DMS53 (cell line): ENCODE measurements around the gene PHF1.
"Not testable (repeated sequence)": the region's sequence is repeated elsewhere in the genome, so short reads cannot be mapped to it uniquely, and the experiment has no call there.

Experiments
- DNase-seq: peaks from one replicate; lab custom pipeline; 2025; lab: John Stamatoyannopoulos, UW

The PHF1 gene

DNA sequence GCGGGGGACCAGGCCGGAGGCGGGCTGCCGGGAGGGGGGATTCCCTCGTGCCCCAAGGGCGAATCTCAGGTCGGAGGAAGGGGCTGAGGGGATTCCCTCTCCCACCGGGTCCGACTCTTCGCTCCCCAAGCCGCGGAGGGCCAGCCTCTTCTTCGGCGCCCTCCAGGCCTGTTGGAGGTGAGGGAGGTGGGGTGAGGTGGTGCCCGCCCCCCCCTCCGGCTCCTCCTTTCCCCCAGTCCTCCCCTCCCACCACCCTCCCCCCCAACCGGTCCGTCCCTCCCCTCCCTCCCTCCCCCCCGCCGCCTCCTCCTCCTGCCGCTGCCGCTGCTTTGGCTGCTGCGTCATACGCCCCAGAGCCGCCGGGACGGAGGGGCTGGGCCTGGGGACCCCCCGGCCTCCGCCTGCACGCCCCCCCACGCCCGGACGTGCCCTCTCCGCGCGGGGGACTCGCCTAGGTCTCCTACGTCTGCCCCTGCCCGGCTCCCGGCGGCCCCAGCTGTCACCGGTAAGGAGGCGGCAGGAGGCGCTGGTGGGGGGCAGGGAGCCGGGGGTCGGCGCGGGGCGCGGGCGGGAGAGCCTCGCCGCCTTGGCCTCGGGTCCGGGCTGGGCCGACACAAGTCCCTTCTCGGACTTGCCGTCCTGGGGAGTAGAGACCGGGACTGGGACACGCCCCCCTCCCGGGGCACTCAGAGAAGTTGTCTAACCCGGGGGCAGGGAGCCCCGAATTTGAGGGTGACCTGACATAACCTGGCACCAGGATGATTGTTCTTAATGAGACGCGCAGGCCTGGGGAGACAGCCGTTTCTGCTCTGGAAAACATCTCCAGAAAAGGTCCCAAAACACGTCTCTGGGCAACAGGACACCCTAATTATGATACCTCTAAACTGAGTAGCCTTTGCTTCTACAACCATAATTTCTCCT, at the start of gene PHF1:
PHF1 (plus strand) TSS at position 304 of the 921 bp plus-strand sequence. CDS start 1,250 bp downstream, outside the sequence.
- peak; percentile 93 for DNase-seq

DNA sequence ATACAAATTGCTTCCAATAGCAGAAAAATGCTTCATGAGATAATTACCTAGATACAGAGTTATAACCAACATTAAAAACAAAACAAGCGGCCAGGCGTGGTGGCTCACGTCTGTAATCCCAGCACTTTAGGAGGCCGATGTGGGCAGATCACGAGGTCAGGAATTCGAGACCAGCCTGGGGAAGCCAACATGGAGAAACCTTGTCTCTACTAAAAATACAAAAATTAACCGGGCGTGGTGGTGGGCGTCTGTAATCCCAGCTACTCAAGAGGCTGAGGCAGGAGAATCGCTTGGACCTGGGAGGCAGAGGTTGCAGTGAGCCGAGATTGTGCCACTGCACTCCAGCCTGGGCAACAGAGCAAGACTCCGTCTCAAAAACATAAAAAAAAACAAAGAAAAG, 47.3 kb upstream of the PHF1 start:
- DNase-seq, result not testable (repeated sequence)

DNA sequence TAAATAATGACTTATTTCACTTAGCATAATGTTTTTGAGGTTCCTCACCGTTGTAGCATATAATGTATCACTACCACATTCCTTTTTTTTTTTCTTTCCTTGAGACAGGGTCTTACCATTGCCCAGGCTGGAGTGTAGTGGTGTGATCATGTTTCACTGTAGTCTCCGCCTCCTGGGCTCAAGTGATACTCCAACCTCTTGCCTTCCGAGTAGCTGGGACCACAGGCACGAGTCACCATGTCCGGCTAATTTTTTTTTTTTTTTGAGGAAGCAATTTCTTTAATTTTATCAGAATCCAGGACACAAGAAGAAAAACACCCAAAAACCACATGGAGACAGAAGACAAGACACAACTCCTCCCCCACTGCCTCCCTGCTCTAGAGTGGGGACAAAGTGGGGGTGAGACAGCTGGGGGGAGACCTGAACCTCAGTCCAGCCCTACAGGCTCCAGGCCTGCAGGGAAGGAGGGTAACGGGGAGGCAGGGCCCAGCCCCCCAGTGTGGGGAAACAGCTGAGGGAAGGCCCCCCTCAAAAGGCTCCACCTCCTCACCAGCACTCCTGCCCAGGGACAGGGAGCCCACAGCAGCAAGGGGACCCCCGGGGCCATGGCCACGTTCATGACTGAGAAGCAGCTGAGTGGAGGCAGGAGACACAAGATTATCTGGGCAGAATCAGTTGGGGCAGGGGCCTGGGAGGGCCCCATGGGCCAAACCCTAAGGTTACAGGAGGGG, 46.2 kb upstream of the PHF1 start:
- peak; percentile 94 for DNase-seq

DNA sequence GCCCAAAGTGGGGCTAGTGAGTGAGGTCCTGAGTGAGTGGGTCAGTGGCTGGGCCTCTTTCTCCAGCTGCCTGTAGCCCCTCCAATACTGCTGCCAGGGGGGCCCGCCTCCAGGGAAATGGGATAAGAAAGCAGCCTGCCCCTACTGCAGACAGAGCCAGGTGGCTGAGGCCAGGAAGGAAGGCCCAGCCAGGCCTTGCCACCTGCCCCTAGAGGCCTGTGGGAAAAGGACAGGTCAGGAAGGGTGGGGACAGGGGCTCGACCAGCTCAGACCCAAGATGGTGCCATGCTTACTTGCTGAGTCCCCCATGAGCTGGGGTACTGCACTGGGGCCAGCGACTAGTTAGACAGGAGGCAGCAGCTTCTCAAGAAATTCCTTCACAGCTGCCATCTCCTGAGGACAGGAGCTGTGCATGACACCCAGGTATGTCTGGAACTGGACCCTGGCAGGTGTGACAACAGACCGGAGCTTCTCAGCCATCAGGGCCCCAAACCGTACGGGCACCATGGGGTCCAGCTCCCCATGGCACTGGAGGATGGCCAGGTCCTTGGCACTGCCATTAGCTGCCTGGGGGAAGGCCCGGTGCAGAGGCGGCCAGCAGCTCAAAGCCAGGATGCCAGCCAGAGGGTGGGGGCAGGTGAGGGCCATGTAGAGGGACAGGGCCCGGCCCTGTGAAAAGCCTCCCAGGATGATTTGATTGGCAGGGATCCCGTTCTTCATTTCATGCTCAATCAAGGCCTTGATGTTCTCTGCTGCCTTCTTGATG, 45.4 kb upstream of the PHF1 start:
- DNase-seq, result peak; percentile 51

DNA sequence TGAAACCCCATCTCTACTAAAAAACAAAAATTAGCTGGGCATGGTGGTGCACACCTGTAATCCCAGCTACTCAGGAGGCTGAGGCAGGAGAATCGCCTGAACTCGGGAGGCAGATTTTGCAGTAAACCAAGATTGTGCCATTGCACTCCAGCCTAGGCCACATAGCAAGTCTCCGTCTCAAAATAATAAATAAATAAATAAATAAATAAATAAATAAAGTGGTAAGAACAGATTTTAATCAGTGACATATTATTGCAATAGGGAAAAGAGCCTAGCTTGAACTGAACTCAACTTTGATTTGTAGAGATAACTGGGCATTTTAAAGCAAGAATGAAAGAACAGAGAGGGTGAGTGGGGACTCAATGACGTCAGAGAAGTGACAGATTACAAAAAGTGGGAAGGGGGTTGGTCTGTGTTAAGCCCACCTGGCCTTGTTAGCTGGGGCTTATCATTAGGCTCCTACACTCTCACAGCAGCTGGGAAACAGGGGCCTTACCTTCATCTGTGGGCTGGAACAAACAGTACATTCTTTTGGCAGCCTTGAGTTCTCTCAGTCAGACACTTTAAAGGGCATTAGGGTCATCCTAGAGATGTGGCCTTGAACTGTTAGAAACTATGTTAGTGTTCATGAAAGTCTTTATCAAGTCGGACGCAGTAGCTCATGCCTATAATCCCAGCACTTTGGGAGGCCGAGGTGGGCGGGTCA, 43.7 kb upstream of the PHF1 start:
- no peak for DNase-seq

DNA sequence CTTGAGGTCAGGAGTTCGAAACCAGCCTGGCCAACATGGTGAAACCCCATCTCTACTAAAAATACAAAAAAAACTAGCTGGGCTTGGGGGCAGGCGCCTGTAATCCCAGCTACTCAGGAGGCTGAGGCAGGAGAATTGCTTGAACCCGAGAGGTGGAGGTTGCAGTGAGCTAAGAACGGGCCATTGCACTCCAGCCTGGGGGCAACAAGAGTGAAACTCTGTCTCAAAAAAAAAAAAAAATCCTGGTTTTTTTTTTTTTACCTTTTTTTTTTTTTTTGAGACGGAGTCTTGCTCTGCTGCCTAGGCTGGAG, 43.1 kb upstream of the PHF1 start:
- DNase-seq, result not testable (repeated sequence)

DNA sequence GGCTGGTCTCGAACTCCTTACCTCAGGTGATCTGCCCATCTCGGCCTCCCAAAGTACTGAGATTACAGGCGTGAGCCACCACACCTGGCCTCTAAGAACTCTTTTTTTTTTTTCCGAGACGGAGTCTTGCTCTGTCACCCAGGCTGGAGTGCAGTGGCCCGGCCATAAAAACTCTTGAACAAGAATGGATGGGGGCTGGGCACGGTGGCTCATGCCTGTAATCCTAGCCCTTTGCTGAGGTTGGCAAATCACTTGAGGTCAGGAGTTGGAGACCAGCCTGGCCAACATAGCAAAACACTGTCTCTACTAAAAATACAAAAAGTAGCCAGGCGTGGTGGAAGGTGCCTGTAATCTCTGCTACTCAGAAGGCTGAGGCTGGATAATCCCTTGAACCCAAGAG, 38.9 kb upstream of the PHF1 start:
- not testable (repeated sequence) for DNase-seq

DNA sequence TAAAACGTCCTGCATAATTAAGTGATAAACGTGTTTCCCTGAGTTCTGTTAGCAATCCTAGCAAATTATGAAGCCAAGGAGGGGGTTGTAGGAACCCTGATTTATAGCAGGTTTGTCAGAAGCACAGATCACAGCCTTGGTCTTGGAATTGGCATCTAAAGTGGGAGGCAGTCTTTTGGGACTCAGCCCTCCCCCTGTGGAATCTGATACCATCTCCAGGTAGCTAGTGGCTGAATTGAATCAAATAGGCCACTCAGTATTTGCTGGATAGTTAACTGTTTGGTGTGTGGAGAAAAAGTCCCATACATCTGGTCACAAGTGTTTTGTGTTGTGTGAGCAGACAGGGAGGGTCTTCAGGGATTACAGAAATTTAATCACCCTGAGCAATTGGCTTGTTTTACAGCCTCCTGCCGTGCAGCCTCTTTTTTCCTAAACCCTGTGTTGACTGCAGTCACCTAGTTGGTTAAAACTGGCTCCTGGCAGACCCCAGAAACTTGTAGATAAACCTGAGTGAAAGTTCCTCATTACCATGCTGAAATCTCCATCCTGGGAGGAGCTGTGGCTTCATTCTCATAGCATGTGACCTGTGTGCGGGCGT, 38.2 kb upstream of the PHF1 start:
- DNase-seq, result no peak

DNA sequence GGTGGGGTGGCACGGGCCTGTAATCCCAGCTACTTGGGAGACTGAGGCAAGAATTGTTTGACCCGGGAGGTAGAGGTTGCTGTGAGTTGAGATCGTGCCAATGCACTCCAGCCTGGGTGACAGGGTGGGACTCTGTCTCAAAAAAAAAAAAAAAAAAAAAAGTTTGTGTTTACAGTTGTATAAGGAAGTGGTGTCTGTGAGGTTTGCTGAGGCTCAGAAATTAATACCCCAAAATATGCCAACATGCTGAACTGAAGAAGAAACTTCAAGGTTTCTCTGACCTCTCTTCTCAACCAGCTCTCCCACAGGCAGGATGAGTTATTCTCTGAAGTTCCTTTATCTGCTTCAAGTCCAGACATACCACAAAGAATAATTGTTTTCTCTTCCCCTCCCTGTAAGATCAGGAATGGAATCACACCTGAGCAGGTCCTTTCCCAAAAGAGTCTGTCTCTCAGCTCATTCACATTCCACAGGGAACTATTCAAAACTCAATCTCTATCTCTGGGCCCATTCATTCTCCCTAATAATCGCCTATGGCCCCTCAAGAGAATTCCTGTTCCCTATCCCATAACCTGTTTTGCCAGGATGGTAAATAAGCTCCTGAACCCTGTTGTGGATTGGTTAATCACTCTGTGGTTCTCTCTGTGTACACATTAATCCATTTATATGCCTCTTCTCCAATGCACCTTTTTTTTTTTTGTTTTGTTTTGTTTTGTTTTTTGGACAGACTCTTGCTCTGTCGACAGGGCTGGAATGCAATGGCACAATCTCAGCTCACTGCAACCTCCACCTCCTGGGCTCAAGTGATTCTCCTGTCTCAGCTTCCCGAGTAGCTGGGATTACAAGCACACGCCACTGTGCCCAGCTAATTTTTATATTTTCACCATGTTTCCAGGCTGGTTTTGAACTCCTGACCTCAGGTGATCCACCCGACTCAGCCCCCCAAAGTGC, 36.6 kb upstream of the PHF1 start:
- DNase-seq, result no peak

DNA sequence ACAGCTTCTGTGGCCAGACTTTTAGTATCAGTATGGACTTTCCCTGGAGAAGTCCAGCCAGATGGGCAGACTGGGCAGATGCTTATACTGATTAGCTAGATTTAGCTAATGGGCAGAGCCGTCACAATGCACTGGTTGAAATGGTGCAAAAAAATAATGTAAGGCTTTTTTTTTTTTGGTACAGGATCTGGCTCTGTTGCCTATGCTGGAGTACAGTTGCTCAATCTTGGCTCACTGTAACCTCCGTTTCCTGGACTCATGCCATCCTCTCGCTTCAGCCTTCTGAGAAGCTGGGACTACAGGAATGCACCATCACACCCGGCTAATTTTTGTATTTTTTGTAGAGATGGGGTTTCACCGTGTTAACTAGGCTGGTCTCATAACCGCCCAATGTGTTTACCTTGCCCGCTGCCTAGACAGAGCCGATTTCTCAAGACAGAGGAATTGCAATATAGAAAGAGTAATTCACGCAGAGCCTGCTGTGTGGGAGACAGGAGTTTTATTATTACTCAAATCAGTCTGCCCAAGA, 35.6 kb upstream of the PHF1 start:
- no peak for DNase-seq

DNA sequence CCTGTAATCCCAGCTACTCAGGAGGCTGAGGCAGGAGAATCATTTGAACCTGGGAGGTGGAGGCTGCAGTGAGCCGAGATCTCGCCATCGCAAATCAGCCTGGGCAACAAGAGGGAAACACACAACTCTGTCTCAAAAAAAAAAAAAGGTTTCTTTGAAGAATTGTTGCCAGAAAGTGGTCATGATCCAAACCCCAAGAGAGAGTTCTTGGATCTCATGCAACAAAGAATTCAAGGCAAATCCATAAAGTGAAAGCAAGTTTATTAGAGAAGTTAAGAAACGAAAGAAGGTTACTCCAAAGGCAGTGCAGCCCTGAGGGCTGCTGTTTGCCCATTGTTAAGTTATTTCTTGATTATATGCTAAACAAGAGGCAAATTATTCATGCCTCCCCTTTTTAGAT, 33.6 kb upstream of the PHF1 start:
- DNase-seq, result no peak

DNA sequence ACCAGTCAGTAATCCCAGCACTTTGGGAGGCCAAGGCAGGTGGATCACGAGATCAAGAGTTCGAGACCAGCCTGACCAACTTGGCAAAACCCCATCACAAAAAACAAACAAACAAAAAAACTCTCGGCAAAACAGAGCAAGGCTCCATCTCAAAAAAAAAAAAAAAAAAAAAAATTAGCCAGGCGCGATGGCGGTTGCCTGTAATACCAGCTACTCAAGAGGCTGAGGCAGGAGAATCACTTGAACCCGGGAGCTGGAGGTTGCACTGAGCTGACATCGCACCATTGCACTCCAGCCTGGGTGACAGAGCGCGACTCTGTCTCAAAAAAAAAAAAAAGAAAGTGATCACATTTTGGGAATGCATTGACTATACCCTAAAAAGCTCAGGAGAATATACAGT, 31.6 kb upstream of the PHF1 start:
- not testable (repeated sequence) for DNase-seq

DNA sequence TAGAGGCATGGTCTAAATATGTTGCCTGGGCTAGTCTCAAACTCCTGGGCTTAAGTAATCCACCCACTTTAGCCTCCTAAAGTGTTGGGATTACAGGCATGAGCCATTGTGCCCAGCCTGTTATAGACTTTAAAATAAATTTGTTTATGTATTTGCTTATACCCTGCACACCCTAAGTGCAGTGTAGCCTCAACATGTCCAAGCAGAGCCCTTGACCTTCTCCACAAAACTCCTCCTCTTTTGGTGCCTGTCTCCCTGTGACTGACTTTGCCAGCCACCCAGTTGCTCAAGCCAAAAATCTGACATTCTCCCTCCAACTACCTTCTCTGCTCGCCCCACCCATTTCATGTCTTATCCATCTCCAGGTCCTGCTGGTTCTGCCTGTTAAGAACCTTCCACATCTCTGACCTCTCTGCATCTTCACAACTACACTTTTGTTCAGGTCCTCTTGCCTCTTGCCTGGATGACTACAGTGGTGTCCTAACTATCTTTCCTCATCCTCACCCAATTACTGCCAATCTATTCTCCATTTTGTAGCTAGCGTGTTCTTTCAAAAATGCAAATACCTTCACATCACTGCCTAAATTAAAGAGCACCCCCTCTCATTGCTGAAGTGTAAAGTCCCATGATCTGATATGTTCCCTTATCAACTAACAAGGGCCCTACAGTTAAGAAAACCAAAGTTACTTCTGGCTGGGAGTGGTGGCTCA, 30.4 kb upstream of the PHF1 start:
- DNase-seq, result no peak

DNA sequence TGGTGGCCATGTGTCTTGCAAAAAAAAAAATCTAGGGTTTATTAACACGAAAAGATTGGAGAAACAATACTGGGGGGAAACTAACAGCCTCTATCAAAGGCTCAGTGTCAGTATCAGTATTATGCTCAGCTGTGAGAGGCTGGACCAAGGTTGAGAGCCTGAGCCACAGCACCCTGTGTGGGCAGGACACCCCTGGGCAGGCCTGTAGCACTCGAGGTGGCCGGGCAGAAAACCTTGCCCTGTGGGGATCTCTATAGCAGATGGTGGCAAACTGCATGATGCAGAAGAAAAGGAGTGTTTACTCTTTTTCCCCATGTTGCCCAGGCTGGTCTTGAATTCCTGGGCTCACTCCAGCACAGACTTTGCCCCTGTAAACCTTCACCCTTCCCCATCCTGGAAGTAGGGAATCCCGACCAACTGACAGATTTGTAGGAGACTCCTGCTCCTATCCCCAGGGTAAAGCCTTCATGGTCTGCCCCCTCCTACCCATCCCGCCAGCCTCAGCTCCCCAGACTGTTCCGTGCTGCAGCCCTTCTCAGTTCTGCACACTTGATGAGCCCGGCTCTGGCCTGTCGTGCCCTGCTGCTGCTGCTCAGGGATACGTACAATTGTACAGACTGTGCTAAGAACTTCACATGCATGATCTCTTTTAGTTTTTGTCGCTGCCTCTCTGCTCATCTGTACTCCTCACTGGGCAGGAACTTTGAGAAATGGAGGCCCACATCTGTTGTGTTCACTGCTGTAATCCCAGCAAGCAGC, 27.2 kb upstream of the PHF1 start:
- no peak for DNase-seq

DNA sequence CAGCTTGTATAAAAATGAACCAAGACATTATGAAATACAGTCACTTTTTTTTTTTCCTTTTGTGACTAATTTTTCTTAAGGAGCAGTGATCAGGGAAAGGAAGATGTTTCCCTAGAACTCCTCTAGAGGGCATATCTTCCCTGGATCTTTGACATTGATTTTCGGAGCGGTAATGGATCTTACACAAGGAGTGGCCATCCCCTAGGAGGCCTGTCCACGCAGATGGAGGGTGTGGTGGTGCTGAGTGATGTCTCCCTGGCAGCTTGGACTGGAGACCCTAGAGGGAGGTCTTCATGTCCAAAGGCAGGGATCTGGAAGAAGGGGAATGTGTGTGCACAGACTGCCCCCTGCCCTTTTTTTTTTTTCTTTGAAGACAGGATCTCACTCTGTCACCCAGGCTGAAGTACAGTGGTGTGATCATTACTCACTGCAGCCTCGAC, 26.2 kb upstream of the PHF1 start:
- DNase-seq, result no peak

DNA sequence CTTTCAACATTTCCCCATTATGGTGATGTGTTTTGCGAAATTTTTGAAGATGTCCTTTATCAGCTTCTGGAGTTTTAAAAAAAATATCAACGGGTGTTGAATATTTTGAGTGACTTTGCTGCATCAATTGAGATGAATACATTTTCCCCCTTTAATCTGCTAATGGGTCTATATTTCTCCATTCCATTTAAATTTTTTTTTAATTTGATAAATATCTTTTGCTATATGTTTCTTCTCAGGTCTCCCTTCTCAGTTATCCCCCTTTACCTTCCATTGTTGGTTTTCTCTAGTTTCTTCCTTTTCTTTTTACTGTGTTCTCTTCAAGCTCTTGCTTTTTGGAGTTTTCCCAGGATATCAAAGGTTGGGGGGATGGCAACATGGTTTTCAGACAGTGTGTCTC, 20.6 kb upstream of the PHF1 start:
- no peak for DNase-seq

DNA sequence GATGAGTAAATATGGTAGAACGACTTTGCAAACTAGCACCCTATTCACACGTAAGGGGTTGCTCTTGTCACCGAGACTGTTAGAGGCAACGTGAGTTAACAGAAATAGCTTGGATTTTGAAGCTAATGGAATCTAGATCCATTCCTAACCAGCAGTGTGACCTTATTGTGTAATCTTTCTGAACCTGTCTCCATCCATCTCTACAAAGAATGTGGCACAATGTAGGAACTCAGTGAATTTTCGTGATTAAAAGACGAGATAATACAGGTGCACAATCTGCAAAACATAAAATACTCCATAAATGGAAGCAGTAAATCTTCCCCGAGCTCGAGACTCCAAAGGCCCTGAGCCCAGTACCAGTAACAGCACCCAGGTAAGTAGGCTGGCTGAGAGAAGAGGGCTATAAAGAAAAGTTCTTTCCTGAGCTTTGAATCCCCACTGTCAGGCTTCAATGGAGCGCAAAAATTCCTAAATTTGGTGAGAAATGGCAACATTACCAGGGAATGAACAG, 20.0 kb upstream of the PHF1 start:
- no peak for DNase-seq

DNA sequence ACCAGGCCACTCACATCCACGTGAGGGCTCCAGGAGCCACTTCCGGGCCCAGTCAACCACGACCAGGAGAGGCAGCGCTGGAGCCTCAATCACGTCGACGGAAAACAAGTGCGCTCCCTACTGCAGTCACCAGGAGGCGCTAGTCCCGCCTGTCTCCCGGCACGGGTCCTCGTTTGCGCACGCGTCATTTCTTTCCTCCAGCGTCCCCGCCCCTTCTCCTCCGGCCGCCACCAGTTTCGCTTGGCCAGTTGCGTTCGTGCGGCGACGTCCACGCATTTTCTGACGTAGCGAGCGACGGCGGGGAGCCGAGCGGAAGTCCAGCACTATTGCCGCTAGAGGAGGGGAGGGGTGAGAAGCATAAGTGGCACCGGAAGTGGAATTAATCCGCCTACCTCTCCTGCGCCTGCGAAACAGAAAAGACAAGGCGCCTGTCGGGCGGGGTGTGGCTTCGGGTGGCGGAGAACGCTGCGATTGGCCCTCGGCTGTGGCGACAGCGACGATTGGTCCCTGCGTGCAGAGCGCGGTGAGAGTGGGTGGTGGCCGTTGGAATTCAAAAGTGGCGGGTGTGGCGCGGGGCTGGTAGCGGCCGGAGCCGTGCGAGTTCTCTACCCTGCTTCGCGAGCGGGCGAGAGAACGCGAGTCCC, 19.4 kb upstream of the PHF1 start, which contains the start of gene KIFC1:
KIFC1 (plus strand) TSS at position 546 of the 644 bp plus-strand sequence. CDS start 163 bp downstream, outside the sequence.
- DNase-seq, result peak; percentile 100
